SH-SY5Y (cell line): ENCODE data around the gene RREB1.

Source experiments
- GATA2 ChIP-seq: IDR thresholded peaks from 2 replicates; pipeline ENCODE4 v1.6.1; 2011; ENCODE audit warnings: mild to moderate bottlenecking, low read depth, low read length
- GATA3 ChIP-seq: IDR thresholded peaks from 2 replicates; pipeline ENCODE4 v1.6.1; 2011; ENCODE audit warnings: low read depth, mild to moderate bottlenecking, low read length, moderate library complexity

The RREB1 gene

DNA sequence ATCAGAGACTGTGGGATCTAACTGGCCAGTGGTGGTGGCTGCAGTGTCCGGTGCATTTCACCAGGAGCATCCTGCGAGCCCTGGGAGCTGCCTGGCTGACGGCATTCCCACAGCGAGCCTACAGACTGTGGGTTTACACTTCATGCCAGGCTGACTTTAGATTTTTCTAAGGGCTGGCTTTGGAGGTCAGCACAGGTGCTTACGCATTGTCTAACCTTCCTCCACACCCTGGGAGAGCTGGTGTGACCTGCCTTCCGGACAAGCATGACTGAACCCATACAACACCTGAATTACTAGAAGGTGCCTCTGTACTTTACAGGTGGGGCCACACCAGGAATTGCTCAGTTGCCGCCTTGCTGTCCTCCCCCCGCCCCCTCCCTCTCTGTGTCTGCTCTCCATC is 96.2 kb downstream of the RREB1 start:
- TF ChIP-seq GATA3: no peak
- no peak for TF ChIP-seq GATA2

- TF ChIP-seq GATA3 (no peak), GATA2 (no peak)
Observed at GRCh38 chr6:7204726-7205125, 97.0 kb downstream of the RREB1 start.

GRCh38 chr6:7207720-7208119 is 100.0 kb downstream of the RREB1 start:
- no peak for TF ChIP-seq GATA2
- TF ChIP-seq GATA3: no peak

DNA sequence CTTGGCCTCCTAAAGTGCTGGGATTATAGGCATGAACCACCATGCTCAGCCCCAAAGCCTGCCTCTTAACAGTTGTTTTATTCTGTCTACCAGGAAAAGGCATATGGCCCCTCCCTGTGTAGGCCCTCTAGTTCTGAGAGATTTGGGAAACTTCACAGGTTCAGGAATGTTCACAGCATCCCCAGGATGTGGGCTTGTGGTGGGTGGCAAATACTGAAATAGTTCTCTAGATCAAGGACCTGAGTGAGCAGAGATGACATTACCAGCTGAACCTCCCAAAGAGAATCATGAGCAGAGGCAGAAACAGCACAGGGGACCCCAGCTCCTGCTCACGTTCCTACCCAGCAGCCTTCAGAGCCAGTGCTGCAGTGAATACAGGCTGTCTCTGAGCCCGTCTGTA is 105.7 kb downstream of the RREB1 start:
- TF ChIP-seq GATA3 (no peak), GATA2 (no peak)

GRCh38 chr6:7214468-7214867 is 106.7 kb downstream of the RREB1 start:
- no peak for TF ChIP-seq GATA2
- TF ChIP-seq GATA3: no peak

DNA sequence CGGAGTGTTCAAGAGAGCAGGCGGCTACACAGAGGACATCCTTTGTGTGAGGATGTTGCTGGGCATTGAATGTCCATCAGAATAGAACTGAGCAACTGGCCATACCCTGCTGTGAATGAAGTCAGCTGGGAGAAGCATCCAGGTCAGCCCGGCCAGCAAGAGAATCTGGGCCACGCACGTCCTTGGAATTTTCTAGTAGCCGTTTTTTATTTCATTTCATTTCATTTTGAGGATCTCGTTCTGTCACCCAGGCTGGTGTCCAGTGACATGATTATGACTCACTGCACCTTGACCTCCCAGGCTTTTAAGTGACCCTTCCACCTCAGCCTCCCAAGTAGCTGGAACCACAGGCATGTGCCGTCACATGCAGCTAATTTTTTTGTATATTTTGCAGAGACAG is 107.4 kb downstream of the RREB1 start:
- TF ChIP-seq GATA3 (no peak), GATA2 (no peak)

- no peak for TF ChIP-seq GATA2
- no peak for TF ChIP-seq GATA3
Observed at GRCh38 chr6:7215798-7216231, 108.1 kb downstream of the RREB1 start.

DNA sequence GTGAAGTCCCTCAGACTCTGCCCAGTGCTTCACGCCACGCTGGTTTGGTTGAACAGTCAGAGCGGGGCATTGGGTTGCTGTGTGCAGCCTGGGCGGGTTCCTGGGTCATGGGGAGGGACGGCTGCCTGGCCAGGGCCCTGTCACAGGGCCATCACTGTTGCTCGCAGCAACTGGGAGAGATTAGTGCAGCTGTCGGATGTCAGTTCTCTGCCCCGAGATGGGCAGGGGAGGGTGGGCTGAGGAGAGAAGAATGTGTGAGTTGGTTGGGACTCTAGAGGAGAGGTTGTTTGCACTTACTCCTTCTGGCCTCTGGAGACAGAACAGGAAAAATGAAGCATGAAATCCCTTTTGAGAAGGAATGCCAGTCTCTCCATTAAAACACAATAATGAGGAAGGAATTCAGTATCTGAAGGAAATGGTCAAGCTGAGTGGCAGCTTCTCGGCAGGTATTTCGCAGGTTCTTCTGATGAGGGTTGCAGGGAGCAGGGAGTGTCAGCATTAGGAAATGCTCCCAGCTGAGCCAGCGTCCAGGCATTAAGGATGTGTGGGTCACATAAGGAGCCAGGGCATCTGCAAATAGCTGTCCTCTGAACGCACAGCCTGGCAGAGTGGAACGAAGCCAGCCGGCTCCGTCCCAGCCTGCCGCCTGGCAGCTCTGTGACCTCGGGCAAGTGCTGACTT is 109.3 kb downstream of the RREB1 start:
- TF ChIP-seq GATA2 (no peak), GATA3 (no peak)

DNA sequence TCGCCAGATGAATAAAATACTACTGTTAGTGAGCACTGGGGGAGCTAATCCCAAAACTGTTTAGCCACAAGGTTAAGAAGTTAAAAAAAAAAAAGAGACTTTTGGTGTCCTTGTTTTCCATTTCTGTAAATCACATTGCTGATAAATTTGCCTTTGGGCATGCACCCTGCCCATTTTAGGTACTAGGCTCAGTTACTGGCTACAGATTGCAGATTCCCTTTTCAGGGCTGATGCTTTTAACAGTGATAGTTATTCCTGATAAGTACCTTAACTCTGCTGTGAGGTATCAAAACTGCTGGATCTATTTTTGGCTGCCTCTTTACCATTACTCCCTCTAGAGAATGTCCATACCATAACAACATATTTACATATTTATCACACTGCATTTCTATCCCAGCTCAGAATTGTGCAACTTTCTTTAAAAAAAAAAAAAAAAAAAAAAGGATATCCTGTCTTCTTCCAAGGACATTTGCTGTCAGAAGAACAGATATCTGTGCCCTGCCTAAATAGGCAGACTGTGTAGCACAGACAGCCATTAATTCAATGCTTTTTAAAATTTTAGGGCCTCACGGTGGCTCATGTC is 110.7 kb downstream of the RREB1 start:
- no peak for TF ChIP-seq GATA3
- no peak for TF ChIP-seq GATA2

- TF ChIP-seq GATA2 (no peak), GATA3 (no peak)
Observed at GRCh38 chr6:7219310-7219709, 111.5 kb downstream of the RREB1 start.

- TF ChIP-seq GATA3 (no peak), GATA2 (no peak)
Observed at GRCh38 chr6:7222197-7222596, 114.4 kb downstream of the RREB1 start.

- TF ChIP-seq GATA2: no peak
- no peak for TF ChIP-seq GATA3
Observed at GRCh38 chr6:7224731-7225130, 117.0 kb downstream of the RREB1 start.

- no peak for TF ChIP-seq GATA2
- no peak for TF ChIP-seq GATA3
Observed at GRCh38 chr6:7228662-7229375, 121.1 kb downstream of the RREB1 start.

DNA sequence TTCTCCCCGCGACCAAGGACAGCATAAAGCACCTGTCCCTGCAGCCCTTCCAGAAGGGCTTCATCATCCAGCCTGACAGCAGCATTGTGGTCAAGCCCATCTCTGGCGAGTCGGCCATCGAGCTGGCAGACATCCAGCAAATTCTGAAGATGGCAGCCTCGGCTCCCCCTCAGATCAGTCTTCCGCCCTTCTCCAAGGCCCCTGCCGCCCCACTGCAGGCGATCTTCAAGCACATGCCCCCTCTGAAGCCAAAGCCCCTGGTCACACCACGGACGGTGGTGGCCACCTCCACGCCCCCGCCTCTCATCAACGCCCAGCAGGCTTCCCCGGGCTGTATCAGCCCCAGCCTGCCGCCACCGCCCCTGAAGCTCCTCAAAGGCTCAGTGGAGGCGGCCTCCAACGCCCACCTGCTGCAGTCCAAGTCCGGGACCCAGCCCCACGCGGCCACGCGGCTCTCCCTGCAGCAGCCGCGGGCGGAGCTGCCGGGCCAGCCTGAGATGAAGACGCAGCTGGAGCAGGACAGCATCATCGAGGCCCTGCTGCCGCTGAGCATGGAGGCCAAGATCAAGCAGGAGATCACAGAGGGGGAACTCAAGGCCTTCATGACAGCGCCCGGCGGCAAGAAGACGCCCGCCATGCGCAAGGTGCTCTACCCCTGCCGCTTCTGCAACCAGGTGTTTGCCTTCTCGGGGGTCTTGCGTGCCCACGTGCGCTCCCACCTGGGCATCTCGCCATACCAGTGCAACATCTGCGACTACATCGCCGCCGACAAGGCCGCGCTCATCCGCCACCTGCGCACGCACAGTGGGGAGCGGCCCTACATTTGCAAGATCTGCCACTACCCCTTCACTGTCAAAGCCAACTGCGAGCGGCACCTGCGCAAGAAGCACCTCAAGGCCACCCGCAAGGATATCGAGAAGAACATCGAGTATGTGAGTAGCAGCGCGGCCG is 121.9 kb downstream of the RREB1 start:
- TF ChIP-seq GATA3 (no peak), GATA2 (no peak)

GRCh38 chr6:7230327-7230691 is 122.5 kb downstream of the RREB1 start:
- TF ChIP-seq GATA3: no peak
- no peak for TF ChIP-seq GATA2

- TF ChIP-seq GATA2 (no peak), GATA3 (no peak)
Observed at GRCh38 chr6:7230956-7231713, 123.4 kb downstream of the RREB1 start.
